Sigmoid colon (tissue), 7 donors: ENCODE data around the gene ACLY. TPM values are rescaled to one million over a fixed set of nuclear protein-coding genes. Genes with fewer than 3 reads are reported as not detected.

Experiments used
- DNase-seq: peaks from one replicate; pipeline ENCODE4 v3.0.0-alpha.2; 2019
- H3K27ac ChIP-seq, 4 donors: fragments of 200-600 bp; sonication (generic); one replicate each; pipeline ENCODE4 v1.5.1; 2016 to 2019; ENCODE audit warnings: mild to moderate bottlenecking in 1 of 4
- H3K27me3 ChIP-seq, 3 donors: fragments of 200-600 bp; sonication (generic); one replicate each; pipeline ENCODE4 v1.5.1; 2019; ENCODE audit warnings: mild to moderate bottlenecking in 1 of 3
- H3K36me3 ChIP-seq, 4 donors: fragments of 200-600 bp; sonication (generic); one replicate each; pipeline ENCODE4 v1.5.1; 2016 to 2019
- H3K4me1 ChIP-seq, 4 donors: fragments of 200-600 bp; sonication (generic); one replicate each; pipeline ENCODE4 v1.5.1; 2017 to 2019
- H3K4me3 ChIP-seq, 4 donors: fragments of 200-600 bp; sonication (generic); one replicate each; pipeline ENCODE4 v1.5.1; 2017 to 2019; ENCODE audit warnings: mild to moderate bottlenecking in 2 of 4, moderate library complexity in 1 of 4
- H3K9me3 ChIP-seq, 4 donors: fragments of 200-600 bp in 3 of 4; sonication (generic) in 3 of 4; one replicate each; pipeline versions ENCODE4 v1.5.1 to v1.6.1; 2013 to 2019
- EP300 ChIP-seq, 4 donors: sonication (generic); formaldehyde crosslinking; IDR thresholded peaks; one replicate each; pipeline ENCODE4 v1.6.1; 2017; ENCODE audit warnings: antibody characterized with exemption in 4 of 4
- POLR2A ChIP-seq, 2 donors: fragments of 450-650 bp; IDR thresholded peaks; one replicate each; pipeline ENCODE4 v1.6.1; 2016; ENCODE audit warnings: antibody characterized with exemption in 2 of 2, mild to moderate bottlenecking in 2 of 2, moderate library complexity in 2 of 2
- POLR2AphosphoS5 ChIP-seq, 4 donors: sonication (generic); formaldehyde crosslinking; IDR thresholded peaks; one replicate each; pipeline ENCODE4 v1.6.1; 2017; ENCODE audit warnings: antibody characterized with exemption in 4 of 4
- WGBS, 2 donors: extraction: QIAGEN DNeasy Blood & Tissue Kit; methylation state at CpG; one replicate each; pipeline ENCODE4 v1.1.7; 2013; 5-methylcytosine and 5-hydroxymethylcytosine counted together
- intact Hi-C: fragments of 100-400 bp; cut with DNase I; formaldehyde crosslinking; loops from one replicate; pipeline ENCODE4 v1.15.1; 2023
- polyA plus RNA-seq, 3 donors: library from polyadenylated mRNA; stranded (reverse); fragments of 200-250 nt; gene quantifications; one replicate each; pipeline ENCODE4 v1.2.3, GENCODE V29; 2013
- small RNA-seq, 3 donors: library from RNA; depleted of rRNA; stranded (forward); fragments of <200 nt; gene quantifications; one replicate each; pipeline ENCODE3, GENCODE V24; 2016
- total RNA-seq, 4 donors: library from RNA; depleted of rRNA; stranded (reverse); fragments of >200 nt; gene quantifications; one replicate each; pipeline ENCODE4 v1.1.0, GENCODE V29; 2016
- TF ChIP-seq, protein P1 (sequence below), 4 experiments: fragments of 450-650 bp in 3 of 4; fragments of 200-600 bp in 1 of 4; IDR thresholded peaks; one replicate each; pipeline ENCODE4 v1.5.1; 2016 to 2019; ENCODE audit warnings: antibody characterized with exemption in 4 of 4, mild to moderate bottlenecking in 3 of 4, moderate library complexity in 2 of 4
- donor health status: healthy with polysubstance abuse.
- donor health status: Bipolar disorder and iron deficiency.
- donor health status: healthy.

The ACLY gene
- total and polyA plus RNA-seq, 7 donors, result 27.0 to 56.2 (median 41.0) TPM

DNA sequence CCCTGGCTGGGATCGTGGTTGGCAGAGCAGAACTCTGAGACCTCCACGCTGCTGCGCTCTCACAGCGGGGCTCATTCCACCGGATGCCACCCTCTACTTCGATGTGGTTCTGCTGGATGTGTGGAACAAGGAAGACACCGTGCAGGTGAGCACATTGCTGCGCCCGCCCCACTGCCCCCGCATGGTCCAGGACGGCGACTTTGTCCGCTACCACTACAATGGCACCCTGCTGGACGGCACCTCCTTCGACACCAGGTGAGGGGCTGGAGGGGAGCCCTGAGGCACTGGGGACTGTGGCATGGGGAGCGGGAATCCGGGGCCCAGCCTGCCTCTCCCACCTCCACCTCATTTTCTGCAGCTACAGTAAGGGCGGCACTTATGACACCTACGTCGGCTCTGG, 100.7 kb downstream of the ACLY start:
- TF ChIP-seq, protein P1, sequence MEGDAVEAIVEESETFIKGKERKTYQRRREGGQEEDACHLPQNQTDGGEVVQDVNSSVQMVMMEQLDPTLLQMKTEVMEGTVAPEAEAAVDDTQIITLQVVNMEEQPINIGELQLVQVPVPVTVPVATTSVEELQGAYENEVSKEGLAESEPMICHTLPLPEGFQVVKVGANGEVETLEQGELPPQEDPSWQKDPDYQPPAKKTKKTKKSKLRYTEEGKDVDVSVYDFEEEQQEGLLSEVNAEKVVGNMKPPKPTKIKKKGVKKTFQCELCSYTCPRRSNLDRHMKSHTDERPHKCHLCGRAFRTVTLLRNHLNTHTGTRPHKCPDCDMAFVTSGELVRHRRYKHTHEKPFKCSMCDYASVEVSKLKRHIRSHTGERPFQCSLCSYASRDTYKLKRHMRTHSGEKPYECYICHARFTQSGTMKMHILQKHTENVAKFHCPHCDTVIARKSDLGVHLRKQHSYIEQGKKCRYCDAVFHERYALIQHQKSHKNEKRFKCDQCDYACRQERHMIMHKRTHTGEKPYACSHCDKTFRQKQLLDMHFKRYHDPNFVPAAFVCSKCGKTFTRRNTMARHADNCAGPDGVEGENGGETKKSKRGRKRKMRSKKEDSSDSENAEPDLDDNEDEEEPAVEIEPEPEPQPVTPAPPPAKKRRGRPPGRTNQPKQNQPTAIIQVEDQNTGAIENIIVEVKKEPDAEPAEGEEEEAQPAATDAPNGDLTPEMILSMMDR (IDR thresholded peaks at IDR 0.05), result no peak
- no peak for TF ChIP-seq POLR2A (IDR thresholded peaks at IDR 0.05)
- TF ChIP-seq EP300 (IDR thresholded peaks at IDR 0.05), result no peak
- TF ChIP-seq POLR2AphosphoS5 (IDR thresholded peaks at IDR 0.05), result no peak
- no peak overlapping the region for H3K4me3 ChIP-seq
- H3K9me3 ChIP-seq, result no peaks in the 10 kb centered on the region
- intact Hi-C loops, result no loop called here
- WGBS, 2 donors, result 93 to 95% methylated on average over 20 of the region's 20 CpGs
- H3K27ac ChIP-seq, result no peak overlapping the region
- H3K36me3 ChIP-seq, result no peaks in the 10 kb centered on the region
- peaks cover 0 to 15% (median 8%) of the 10 kb centered on the region in 4 donors for H3K4me1 ChIP-seq
- no peak for DNase-seq
- no peaks in the 10 kb centered on the region for H3K27me3 ChIP-seq

Small RNA genes lying within 50 kb of the gene (small RNA-seq; reads per million reads assigned to genes)
- 0 reads per million in 3 donors for gene AC125257.2

Other genes with a start within 250 kb of the ACLY start
- gene EIF1, start 230.1 kb downstream of the ACLY start, total RNA-seq, result 100 to 1,000 TPM; 246 to 572 (median 430) TPM
- gene EIF1, start 230.1 kb downstream of the ACLY start, polyA plus RNA-seq, result 100 to 1,000 TPM; 384 to 515 (median 507) TPM
- not detected for gene GAST, start 206.6 kb downstream of the ACLY start, total RNA-seq
- not detected for gene GAST, start 206.6 kb downstream of the ACLY start, polyA plus RNA-seq
- gene HAP1, start 184.3 kb downstream of the ACLY start, total RNA-seq, result 1 to 10 TPM in 3 of 4 donors, under 1 TPM in 1; 0.71 to 4.3 (median 2.5) TPM
- gene HAP1, start 184.3 kb downstream of the ACLY start, polyA plus RNA-seq, result under 1 TPM; under 0.01 to 0.47 (median 0.23) TPM
- 10 to 100 TPM; 22.2 to 40.3 (median 31.2) TPM for gene JUP, start 132.2 kb downstream of the ACLY start, total RNA-seq
- 100 to 1,000 TPM; 231 to 494 (median 236) TPM for gene JUP, start 132.2 kb downstream of the ACLY start, polyA plus RNA-seq
- gene P3H4, start 107.0 kb downstream of the ACLY start, total RNA-seq, result 10 to 100 TPM in 3 of 4 donors, 1 to 10 TPM in 1; 9.9 to 12.3 (median 11.3) TPM
- gene P3H4, start 107.0 kb downstream of the ACLY start, polyA plus RNA-seq, result 1 to 10 TPM; 3.0 to 6.4 (median 4.9) TPM
- 10 to 100 TPM; 34.2 to 71.2 (median 39.5) TPM for gene FKBP10, start 105.9 kb downstream of the ACLY start, total RNA-seq
- 10 to 100 TPM in 1 of 3 donors, 1 to 10 TPM in 2; 5.5 to 18.4 (median 9.0) TPM for gene FKBP10, start 105.9 kb downstream of the ACLY start, polyA plus RNA-seq
- gene NT5C3B, start 82.7 kb downstream of the ACLY start, total RNA-seq, result 100 to 1,000 TPM in 1 of 4 donors, 10 to 100 TPM in 3; 58.5 to 104 (median 69.2) TPM
- gene NT5C3B, start 82.7 kb downstream of the ACLY start, polyA plus RNA-seq, result 10 to 100 TPM; 19.4 to 42.6 (median 33.9) TPM
- 1 to 10 TPM in 3 of 4 donors, under 1 TPM in 1; 0.95 to 3.9 (median 1.5) TPM for gene KLHL10, start 81.1 kb downstream of the ACLY start, total RNA-seq
- under 1 TPM in 1 of 3 donors, not detected in 2; 0.04 TPM for gene KLHL10, start 81.1 kb downstream of the ACLY start, polyA plus RNA-seq
- gene KLHL11, start 53.5 kb downstream of the ACLY start, total RNA-seq, result 10 to 100 TPM; 16.1 to 21.6 (median 19.2) TPM
- gene KLHL11, start 53.5 kb downstream of the ACLY start, polyA plus RNA-seq, result 1 to 10 TPM in 1 of 3 donors, under 1 TPM in 1, not detected in 1; 0.46 to 2.0 TPM
- gene ODAD4, start 11.7 kb upstream of the ACLY start, total RNA-seq, result 1 to 10 TPM; 1.4 to 2.2 (median 1.6) TPM
- gene ODAD4, start 11.7 kb upstream of the ACLY start, polyA plus RNA-seq, result under 1 TPM in 1 of 3 donors, not detected in 2; 0.41 TPM
- 10 to 100 TPM; 52.0 to 71.3 (median 65.2) TPM for gene CNP, start 47.8 kb upstream of the ACLY start, total RNA-seq
- 10 to 100 TPM; 24.0 to 48.0 (median 25.2) TPM for gene CNP, start 47.8 kb upstream of the ACLY start, polyA plus RNA-seq
- gene DNAJC7, start 98.5 kb upstream of the ACLY start, total RNA-seq, result 10 to 100 TPM; 46.7 to 57.1 (median 49.6) TPM
- gene DNAJC7, start 98.5 kb upstream of the ACLY start, polyA plus RNA-seq, result 10 to 100 TPM; 90.1 to 91.6 (median 90.1) TPM
- 10 to 100 TPM; 28.5 to 35.4 (median 30.8) TPM for gene NKIRAS2, start 101.1 kb upstream of the ACLY start, total RNA-seq
- 10 to 100 TPM; 32.6 to 34.8 (median 34.2) TPM for gene NKIRAS2, start 101.1 kb upstream of the ACLY start, polyA plus RNA-seq
- gene C17orf113, start 131.7 kb upstream of the ACLY start, total RNA-seq, result under 1 TPM; 0.27 to 0.71 (median 0.39) TPM
- under 1 TPM; 0.23 to 0.66 (median 0.60) TPM for gene C17orf113, start 131.7 kb upstream of the ACLY start, polyA plus RNA-seq
- gene ZNF385C, start 179.5 kb upstream of the ACLY start, total RNA-seq, result under 1 TPM in 1 of 4 donors, not detected in 3; 0.33 TPM
- gene ZNF385C, start 179.5 kb upstream of the ACLY start, polyA plus RNA-seq, result under 1 TPM in 2 of 3 donors, not detected in 1; 0.42 to 0.60 TPM
- gene DHX58, start 193.8 kb upstream of the ACLY start, total RNA-seq, result 10 to 100 TPM in 3 of 4 donors, 1 to 10 TPM in 1; 8.9 to 16.3 (median 14.6) TPM
- 10 to 100 TPM in 1 of 3 donors, 1 to 10 TPM in 2; 4.4 to 19.0 (median 6.6) TPM for gene DHX58, start 193.8 kb upstream of the ACLY start, polyA plus RNA-seq
- gene KAT2A, start 202.4 kb upstream of the ACLY start, total RNA-seq, result 10 to 100 TPM; 20.0 to 95.8 (median 26.0) TPM
- 10 to 100 TPM in 1 of 3 donors, 1 to 10 TPM in 2; 6.9 to 45.2 (median 9.6) TPM for gene KAT2A, start 202.4 kb upstream of the ACLY start, polyA plus RNA-seq
- gene HSPB9, start 203.9 kb upstream of the ACLY start, total RNA-seq, result under 1 TPM in 3 of 4 donors, not detected in 1; 0.27 to 0.83 (median 0.49) TPM
- gene HSPB9, start 203.9 kb upstream of the ACLY start, polyA plus RNA-seq, result under 1 TPM in 1 of 3 donors, not detected in 2; 0.10 TPM
- 100 to 1,000 TPM in 2 of 4 donors, 10 to 100 TPM in 2; 75.9 to 104 (median 93.1) TPM for gene RAB5C, start 236.0 kb upstream of the ACLY start, total RNA-seq
- 100 to 1,000 TPM; 182 to 303 (median 213) TPM for gene RAB5C, start 236.0 kb upstream of the ACLY start, polyA plus RNA-seq